Astrocyte of the spinal cord (primary cell): ENCODE measurements around the gene PHC2.
A peak's percentile ranks its signal among the peaks of the same experiment; 100 is the strongest.

ENCODE experiments used
- DNase-seq: peaks from one replicate; pipeline ENCODE4 v3.0.0; 2011; ENCODE audit warnings: low read depth, low spot score
- H3K4me3 ChIP-seq: 2 replicates; pipeline ENCODE4 v1.5.1; 2011; ENCODE audit warnings: low read depth, mild to moderate bottlenecking, low read length, moderate library complexity
- in situ Hi-C: cut with HindIII; loops from 2 replicates; pipeline ENCODE4 v1.10.0; 2017; ENCODE audit warnings: low sequenced_read_pairs
- TF ChIP-seq, protein P1 (sequence below): IDR thresholded peaks from 2 replicates; pipeline ENCODE4 v1.5.1; 2012; ENCODE audit warnings: low read depth, mild to moderate bottlenecking, low read length, inconsistent platforms

The PHC2 gene

DNA sequence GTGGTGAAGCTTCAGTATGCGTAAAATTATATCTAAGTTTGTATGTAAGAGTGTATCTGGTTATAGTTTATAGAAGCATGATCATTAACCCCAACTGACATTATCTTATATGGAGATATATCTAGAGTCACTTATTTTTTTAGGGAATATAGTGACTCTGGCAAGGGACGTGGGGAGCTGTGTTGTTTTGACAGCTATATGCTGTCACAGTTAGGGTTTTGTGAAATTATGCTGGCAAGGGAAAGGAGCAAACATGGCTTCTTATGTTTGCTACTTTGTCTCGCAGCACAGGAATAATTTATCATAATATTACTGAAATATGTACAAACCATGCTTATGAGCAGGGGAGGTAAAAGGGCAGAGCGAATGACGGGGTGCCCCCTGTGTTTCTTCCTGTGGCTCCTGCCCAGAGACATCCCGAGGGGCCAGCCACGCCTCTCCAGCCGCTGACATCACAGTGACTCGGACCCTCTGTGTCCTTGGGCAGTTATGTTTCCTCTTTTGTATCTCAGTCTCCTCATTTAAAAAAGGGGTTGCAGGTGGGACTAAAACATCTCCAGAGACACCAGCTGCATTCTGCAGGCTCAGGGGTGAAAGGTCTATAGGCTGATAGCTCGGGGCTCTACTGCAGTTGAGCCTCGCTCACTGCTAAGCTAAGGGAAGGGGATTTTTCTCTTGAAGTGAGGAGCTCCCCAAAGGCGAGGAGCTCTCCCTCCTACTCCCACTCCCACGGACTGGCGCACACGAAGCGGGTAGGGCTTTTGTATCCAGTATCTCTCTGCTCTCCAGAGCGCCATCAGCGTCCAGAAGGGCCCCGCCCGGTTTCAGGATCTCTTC lies 124.9 kb downstream of the PHC2 start:
- in situ Hi-C loops = no loop called here
- no peak overlapping the region for H3K4me3 ChIP-seq
- TF ChIP-seq, protein P1, sequence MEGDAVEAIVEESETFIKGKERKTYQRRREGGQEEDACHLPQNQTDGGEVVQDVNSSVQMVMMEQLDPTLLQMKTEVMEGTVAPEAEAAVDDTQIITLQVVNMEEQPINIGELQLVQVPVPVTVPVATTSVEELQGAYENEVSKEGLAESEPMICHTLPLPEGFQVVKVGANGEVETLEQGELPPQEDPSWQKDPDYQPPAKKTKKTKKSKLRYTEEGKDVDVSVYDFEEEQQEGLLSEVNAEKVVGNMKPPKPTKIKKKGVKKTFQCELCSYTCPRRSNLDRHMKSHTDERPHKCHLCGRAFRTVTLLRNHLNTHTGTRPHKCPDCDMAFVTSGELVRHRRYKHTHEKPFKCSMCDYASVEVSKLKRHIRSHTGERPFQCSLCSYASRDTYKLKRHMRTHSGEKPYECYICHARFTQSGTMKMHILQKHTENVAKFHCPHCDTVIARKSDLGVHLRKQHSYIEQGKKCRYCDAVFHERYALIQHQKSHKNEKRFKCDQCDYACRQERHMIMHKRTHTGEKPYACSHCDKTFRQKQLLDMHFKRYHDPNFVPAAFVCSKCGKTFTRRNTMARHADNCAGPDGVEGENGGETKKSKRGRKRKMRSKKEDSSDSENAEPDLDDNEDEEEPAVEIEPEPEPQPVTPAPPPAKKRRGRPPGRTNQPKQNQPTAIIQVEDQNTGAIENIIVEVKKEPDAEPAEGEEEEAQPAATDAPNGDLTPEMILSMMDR = no peak
- DNase-seq = no peak

DNA sequence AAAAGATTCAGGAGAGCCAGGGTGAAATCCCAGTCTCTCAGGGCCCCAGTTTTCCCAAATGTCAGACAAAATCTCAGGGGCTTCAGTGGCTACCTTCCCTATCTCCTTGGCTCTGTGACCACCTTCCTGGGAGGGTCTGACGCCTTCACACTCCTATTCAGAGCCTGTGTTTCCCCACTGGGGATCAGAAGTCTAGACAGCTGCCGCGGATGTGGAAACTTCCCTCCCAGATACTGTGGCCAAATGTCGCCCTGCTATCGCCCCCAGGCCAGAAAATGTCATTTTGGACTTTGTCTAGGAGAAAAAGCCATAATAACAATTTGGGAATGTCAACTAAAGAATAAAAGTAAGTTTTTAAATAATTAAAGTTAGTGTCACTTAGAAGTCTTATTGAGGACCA lies 125.9 kb downstream of the PHC2 start:
- TF ChIP-seq, protein P1 = no peak
- H3K4me3 ChIP-seq = no peak overlapping the region
- in situ Hi-C loops = no loop called here
- DNase-seq = no peak

DNA sequence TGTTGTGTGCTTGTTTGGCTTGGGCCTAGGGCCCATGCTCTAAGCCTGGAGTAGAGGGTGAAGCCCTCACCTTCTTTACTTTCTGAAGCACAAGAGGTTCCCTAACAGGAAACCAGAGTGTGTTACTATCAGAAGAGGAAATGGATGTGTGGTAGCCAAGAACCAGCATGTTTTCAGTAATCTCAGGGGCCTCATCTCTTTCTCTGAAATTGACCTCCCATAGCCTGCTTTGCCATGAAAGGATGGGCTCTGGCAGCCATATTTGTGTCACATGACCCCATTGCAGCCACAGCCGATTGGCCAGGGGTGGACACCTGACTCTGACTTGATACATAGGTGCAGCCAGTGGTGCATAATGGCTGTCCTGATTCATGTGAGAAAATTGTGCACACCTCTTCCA lies 128.6 kb downstream of the PHC2 start:
- DNase-seq = no peak
- TF ChIP-seq, protein P1 = no peak
- in situ Hi-C loops = no loop called here
- no peak overlapping the region for H3K4me3 ChIP-seq

DNA sequence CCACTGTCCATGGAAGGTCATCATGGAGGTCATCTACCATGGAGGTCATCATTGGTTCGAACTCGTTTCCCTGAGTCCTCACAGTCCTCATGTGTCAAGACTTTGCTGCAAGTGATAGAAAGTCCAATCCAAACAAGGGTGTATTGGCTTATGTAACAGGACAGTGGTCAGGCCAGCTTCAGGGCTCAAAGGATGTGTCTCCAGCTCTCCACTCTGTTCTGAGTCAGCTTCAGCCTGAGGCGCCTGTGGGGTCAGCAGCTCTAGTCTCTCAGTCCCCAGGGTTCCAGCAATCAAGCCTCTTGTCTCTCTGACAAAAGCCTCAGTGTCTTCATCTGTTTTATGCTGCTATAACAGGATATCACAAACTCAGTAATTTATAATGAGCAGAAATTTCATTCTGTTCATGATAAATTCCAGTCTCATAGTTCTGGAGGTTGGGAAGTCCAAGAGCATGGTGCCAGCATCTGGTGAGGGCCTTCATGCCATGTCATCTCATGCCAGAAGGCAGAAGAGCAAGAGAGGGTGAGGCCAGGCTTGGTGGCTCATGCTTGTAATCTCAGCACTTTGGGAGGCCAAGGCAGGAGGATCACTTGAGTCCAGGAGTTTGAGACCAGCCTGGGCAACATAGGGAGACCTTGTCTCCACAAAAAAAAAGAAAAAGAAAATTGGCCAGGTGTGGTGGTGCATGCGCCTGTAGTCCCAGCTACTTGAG lies 129.5 kb downstream of the PHC2 start:
- DNase-seq = no peak
- H3K4me3 ChIP-seq = no peak overlapping the region
- in situ Hi-C loops = no loop called here
- TF ChIP-seq, protein P1 = no peak

DNA sequence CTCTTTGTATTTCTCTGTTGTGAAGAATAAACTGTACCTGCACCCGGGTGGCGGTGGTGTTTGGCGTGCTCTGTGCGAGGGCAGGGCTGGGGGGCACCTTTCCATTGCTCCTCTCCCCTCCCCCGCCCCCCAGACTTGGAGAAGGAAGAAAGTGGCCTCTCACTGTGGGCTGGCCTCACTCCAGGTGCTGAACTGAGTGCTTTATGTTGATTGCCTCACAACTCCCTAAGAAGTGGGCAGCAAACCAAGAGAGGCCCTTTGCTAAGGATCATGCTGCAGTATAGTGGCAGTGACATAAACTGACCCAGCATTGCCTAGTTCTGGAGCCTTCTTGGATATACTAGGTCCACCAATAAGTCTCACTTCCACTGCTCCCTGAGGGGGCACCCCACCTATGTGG lies 130.2 kb downstream of the PHC2 start:
- TF ChIP-seq, protein P1 = no peak
- in situ Hi-C loops = no loop called here

DNA sequence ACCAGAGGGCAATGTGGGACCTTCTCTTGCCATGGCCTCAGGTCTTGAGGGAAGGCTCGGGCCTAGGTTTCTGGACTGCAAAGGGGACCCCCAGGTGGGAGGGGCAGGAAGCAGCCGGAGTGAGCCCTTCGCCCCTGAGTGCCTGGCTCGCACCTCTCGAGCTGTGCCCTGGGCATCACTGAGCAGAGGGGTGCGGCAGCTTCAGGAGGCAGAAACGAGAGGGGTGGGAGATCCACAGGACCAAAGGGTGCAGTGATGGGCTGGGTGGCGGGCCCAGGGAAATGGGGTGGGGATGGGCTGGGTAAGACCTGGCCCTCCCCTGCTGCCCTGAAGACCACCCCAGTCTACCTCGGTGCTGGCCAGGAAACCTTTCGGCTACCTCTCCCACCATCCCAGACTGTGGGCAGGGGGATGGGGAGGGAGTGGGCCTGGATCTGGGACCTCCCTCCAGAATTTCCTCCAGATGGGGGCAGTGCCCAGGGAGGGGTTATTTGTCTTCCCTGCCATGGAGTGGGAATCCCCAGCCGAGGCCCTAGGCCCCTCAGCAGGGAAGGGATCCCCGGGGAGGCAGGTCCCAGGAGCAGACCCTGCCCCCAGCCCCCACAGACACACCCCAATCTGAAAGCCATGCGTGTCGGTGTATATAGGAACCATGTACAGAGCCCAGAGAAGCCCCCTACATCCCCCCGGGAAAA lies 131.3 kb downstream of the PHC2 start:
- in situ Hi-C loops = no loop called here
- DNase-seq = no peak
- no peak overlapping the region for H3K4me3 ChIP-seq
- TF ChIP-seq, protein P1 = no peak

More for the DNA sequence above, 130.2 kb downstream of the PHC2 start:
- H3K4me3 ChIP-seq = no peak overlapping the region
- DNase-seq = peak; percentile 80
